SK-N-SH treated with all-trans-retinoic acid at 6 μM for 48 hours (cell line): ENCODE measurements around the gene FOXN3.

Experiments used
- RARB ChIP-seq: fragments of 250-450 bp; sonication (Bioruptor Pico); IDR thresholded peaks from 2 replicates; pipeline ENCODE4 v1.8.0; 2021; ENCODE audit warnings: mild to moderate bottlenecking, moderate library complexity
- ZC3H10 ChIP-seq: fragments of 250-450 bp; sonication (Bioruptor Pico); IDR thresholded peaks from 2 replicates; pipeline ENCODE4 v1.5.1; 2021; ENCODE audit warnings: mild to moderate bottlenecking, moderate library complexity

DNA sequence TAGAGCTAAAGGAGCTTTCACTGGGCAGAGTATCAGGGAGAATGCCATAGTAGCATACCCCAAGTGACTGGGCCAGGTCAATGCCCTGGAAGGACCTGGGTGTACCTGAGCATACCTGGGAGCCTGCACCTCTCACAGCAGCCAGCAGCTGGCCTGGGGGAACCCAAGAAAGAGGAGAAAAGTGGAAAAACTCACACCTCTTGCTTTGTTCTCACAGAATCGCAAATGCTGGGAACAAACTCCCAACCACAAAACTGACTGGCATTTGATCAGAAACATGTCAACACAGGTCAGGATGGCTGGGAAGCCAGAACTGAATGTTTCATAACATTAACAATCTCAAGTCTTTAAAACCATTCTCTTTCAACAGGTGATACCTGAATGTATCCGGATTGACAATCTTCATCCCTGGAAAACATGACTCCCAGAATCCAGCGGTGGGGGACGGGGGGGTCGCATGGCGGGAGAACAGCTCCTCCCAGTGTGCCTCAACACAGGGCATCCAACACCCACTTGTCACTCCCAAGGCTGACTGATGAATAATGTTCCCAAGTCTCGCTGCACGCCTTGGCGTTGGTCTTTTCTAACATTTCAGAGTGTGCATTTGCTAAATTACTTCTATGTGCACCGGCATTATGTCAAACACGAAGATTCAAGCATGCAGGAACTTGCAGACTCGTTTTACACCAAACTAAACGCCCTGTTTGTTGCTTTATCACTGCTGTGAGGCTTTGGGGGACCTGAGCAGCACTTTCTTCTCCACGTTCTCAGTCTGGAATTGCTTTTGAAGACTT lies 7.9 kb downstream of the FOXN3 start:
- TF ChIP-seq ZC3H10 (CRISPR knock-in tag) (no peak), RARB (no peak)
